GM12891 (cell line): ENCODE measurements around the gene PXN.
"Not testable (repeated sequence)": the region's sequence is repeated elsewhere in the genome, so short reads cannot be mapped to it uniquely, and the experiment has no call there.

Source experiments
- DNase-seq: peaks from one replicate; pipeline ENCODE4 v3.0.0; 2011; ENCODE audit warnings: low spot score; ENCODE audit not compliant: insufficient read length
- FAIRE-seq: peaks from 2 replicates; lab custom pipeline; 2011; peaks lifted over from hg19 to GRCh38; lab: Jason Lieb, UNC
- PAX5 ChIP-seq: IDR thresholded peaks from 2 replicates; pipeline ENCODE4 v1.6.1; 2011; ENCODE audit warnings: low read length, moderate library complexity, mild to moderate bottlenecking; ENCODE audit not compliant: insufficient read depth, severe bottlenecking
- POLR2A ChIP-seq: IDR thresholded peaks from 2 replicates; pipeline ENCODE4 v1.6.1; 2011; ENCODE audit warnings: low read depth, low read length, control low read depth
- POLR2AphosphoS5 ChIP-seq: IDR thresholded peaks from 2 replicates; pipeline ENCODE4 v1.6.1; 2011; ENCODE audit warnings: low read depth, low read length, control low read depth
- POU2F2 ChIP-seq: IDR thresholded peaks from 2 replicates; pipeline ENCODE4 v1.6.1; 2011; ENCODE audit warnings: low read depth, mild to moderate bottlenecking, control low read depth, low read length, moderate library complexity
- SPI1 ChIP-seq: IDR thresholded peaks from 2 replicates; pipeline ENCODE4 v1.6.1; 2011; ENCODE audit warnings: low read depth, low read length, control low read depth
- TAF1 ChIP-seq: IDR thresholded peaks from 2 replicates; pipeline ENCODE4 v1.6.1; 2011; ENCODE audit warnings: low read depth, low read length, control low read depth

The PXN gene

GRCh38 chr12:120194226-120194533 is 71.3 kb downstream of the PXN start:
- TF ChIP-seq POU2F2 (no peak), POLR2AphosphoS5 (no peak), TAF1 (no peak), SPI1 (no peak), PAX5 (no peak), POLR2A (no peak)
- FAIRE-seq (no peak), DNase-seq (no peak)

GRCh38 chr12:120193286-120193685 is 72.2 kb downstream of the PXN start:
- FAIRE-seq = not testable (repeated sequence)

DNA sequence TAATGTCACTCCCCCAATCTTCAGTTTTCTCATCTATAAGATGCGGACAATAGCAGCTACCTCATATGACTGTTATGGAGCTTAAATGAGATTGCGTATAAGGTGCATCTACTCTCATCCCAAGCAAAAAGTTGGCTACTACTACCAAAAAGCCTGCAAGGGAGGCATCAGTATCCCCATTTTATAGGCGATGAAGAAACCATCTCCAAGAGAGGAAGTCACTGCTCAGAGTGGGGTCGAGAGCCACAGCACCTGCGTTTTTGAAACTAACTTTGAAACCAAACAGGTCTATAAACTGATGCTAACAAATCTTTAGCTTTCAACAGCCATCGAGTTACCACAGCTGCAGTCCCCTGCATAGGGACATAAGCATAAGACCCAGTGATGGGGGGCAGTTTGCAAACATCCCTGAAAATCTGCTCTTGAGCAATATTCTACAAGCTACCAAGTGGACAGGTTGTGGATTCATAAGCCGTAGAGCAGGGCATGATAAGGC is 74.5 kb downstream of the PXN start:
- no peak for FAIRE-seq
- TF ChIP-seq SPI1 = peak; percentile 71
- no peak for TF ChIP-seq PAX5
- DNase-seq = no peak

More at GRCh38 chr12:120193286-120193685, 72.2 kb downstream of the PXN start:
- DNase-seq = not testable (repeated sequence)

- FAIRE-seq (no peak), DNase-seq (no peak)
- TF ChIP-seq POLR2AphosphoS5 (no peak), SPI1 (no peak), PAX5 (no peak), POLR2A (no peak), TAF1 (no peak), POU2F2 (no peak)
These were observed 75.1 kb downstream of the PXN start for GRCh38 chr12:120190386-120190785.

- TF ChIP-seq POU2F2 = no peak
- TF ChIP-seq TAF1 = no peak
- no peak for TF ChIP-seq POLR2A
- TF ChIP-seq POLR2AphosphoS5 = no peak
- no peak for TF ChIP-seq SPI1
- no peak for FAIRE-seq
- DNase-seq = no peak
These were observed 78.9 kb downstream of the PXN start for GRCh38 chr12:120186654-120187053.

DNA sequence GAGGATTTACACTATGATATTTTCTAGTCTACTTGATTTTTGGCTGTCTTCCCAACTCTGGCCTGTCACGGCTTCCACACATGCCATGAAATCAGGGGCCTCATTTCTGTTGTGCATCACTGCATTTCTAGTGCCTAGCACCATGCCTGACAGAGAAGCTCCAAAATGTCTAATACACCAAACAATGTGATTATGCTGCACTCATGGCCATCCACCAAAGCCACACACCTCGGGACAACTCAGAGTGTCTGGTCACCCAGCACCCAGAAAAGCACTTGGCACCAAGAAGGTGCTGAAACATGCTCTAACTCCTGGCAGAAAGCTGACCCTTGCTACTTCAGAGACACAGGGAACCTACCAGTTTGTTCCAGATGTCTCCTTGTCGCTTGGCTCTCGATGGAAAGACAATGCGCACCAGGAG is 82.3 kb downstream of the PXN start:
- no peak for TF ChIP-seq POU2F2
- TF ChIP-seq SPI1 = no peak
- TF ChIP-seq TAF1 = no peak
- TF ChIP-seq POLR2A = no peak
- no peak for TF ChIP-seq PAX5
- TF ChIP-seq POLR2AphosphoS5 = 0 out of 2 replicates have a peak, but pooled peaks have one; percentile 37
- FAIRE-seq (no peak), DNase-seq (no peak)

DNA sequence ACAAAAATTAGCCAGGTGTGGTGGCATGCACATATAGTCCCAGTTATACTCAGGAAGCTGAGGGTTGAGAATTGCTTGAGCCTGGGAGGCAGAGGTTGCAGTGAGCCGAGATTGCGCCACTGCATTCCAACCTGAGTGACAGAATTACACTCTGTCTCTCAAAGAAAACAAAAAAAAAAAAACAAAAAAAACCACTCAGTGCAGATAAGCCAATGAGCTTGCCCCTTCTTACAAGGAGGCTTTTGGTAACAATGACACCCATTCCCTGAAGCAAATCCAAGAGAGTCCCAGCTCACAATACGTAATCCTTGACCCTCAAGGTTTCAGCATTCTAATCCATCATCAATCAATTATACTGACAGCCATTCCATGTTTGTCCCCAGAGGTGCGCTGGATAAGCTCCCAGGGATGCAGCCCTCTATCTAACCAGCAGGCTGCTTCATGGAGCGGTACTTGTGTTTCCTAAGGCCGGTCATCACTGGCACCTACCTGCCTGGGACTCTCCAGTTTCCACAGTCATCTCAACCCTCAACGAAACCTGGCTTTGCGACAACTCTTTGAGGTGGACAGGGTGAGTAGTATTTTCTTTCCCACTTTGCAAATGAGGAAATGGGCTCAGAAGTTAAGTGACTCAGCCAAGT is 83.4 kb downstream of the PXN start:
- FAIRE-seq (no peak), DNase-seq (no peak)
- no peak for TF ChIP-seq POLR2A
- TF ChIP-seq SPI1 = peak; percentile 29; the same call in 1 of the 2 replicates

- TF ChIP-seq PAX5 (no peak), SPI1 (no peak), POU2F2 (no peak), POLR2AphosphoS5 (no peak), TAF1 (no peak)
- no peak for FAIRE-seq
These were observed 84.6 kb downstream of the PXN start for GRCh38 chr12:120180975-120181374.

GRCh38 chr12:120175537-120175936 is 90.0 kb downstream of the PXN start:
- FAIRE-seq (no peak), DNase-seq (no peak)
- no peak for TF ChIP-seq POLR2A
- no peak for TF ChIP-seq POLR2AphosphoS5
- TF ChIP-seq TAF1 = no peak
- no peak for TF ChIP-seq PAX5
- TF ChIP-seq SPI1 = no peak
- TF ChIP-seq POU2F2 = no peak

More at GRCh38 chr12:120180975-120181374, 84.6 kb downstream of the PXN start:
- DNase-seq = no peak

DNA sequence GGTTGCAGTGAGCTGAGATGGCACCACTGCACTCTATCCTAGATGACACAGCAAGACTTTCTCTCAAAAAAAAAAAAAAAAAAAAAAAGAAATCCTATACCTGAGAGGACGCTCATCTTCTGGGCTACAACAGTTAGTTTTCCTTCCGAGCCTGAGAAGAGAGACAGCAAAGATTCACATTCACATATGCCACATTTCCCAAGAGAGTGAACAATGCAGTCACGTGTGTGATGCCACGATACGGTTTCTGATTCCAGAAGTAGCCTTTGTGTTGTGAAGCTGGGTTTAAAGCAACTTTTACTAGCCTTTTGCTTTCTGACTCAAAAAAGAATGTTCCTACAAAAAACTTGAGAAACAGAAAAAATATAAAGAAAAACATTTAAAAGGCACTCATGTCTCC is 90.5 kb downstream of the PXN start:
- FAIRE-seq = no peak
- TF ChIP-seq PAX5 (no peak), POLR2AphosphoS5 (no peak), POU2F2 (no peak), POLR2A (no peak), TAF1 (no peak), SPI1 (no peak)
- no peak for DNase-seq

- DNase-seq (no peak), FAIRE-seq (no peak)
- TF ChIP-seq POLR2AphosphoS5 = no peak
- no peak for TF ChIP-seq SPI1
- TF ChIP-seq TAF1 = no peak
- no peak for TF ChIP-seq PAX5
- TF ChIP-seq POU2F2 = no peak
- TF ChIP-seq POLR2A = no peak
These were observed 93.5 kb downstream of the PXN start for GRCh38 chr12:120172053-120172452.
